ENCODE results near the gene VSIG10L. TPM values are rescaled to one million over a fixed set of nuclear protein-coding genes. Genes with fewer than 3 reads are reported as not detected.

VSIG10L gene
- total RNA-seq, 2 experiments from 2014 or later = 1.8 to 2.0 TPM

DNA sequence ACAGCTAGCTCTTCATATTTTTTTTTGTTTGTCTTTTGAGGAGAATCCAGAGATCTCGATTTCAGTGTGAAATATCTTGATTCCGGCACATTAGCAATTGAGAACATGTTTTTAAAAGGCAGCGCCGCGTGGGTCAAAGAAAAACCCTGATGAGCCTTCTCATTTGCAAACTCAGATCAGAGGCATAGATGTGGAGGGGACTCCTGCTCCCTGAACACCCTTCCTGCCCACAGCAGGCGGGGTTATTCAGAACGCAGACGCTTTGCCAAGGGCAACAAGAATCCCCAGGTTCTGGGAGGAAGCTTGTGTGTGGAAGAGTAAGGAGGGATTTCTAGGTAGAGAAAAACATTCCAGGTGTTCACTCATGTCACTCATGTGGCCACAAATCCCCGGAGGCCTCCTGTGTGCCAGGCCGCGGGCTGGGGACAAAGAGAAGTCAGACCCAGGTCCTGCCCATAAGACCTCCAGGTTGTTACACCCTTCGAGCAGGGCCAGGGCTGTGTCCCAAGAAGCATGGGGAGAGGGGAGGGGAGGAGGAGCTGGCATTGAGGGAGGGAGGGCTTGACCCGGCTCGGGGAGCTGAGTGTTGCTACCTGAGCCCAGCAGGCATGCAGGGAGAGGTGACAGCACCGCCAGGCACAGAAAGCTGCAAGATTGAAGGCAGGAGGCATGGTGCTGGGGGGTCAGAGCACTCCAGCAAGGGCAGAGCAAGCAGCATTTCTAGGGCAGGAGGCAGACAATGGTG lies 46.4 kb downstream of the VSIG10L start:
- H3K9me3 Mint-ChIP-seq (ENCODE audit: insufficient read depth) = no peaks in the 10 kb centered on the region
- no peak overlapping the region for H3K4me3 Mint-ChIP-seq
- no peak for ATAC-seq
- H3K4me1 Mint-ChIP-seq (ENCODE audit: low read depth) = no peaks in the 10 kb centered on the region
- H3K36me3 Mint-ChIP-seq (ENCODE audit: low read depth) = no peaks in the 10 kb centered on the region
- ChIA-PET CTCF (no interaction called here), POLR2A (no interaction called here)
- no peak for DNase-seq
- no peak overlapping the region for H3K27ac Mint-ChIP-seq
- no peaks in the 10 kb centered on the region for H3K27me3 Mint-ChIP-seq (ENCODE audit: low read depth)

DNA sequence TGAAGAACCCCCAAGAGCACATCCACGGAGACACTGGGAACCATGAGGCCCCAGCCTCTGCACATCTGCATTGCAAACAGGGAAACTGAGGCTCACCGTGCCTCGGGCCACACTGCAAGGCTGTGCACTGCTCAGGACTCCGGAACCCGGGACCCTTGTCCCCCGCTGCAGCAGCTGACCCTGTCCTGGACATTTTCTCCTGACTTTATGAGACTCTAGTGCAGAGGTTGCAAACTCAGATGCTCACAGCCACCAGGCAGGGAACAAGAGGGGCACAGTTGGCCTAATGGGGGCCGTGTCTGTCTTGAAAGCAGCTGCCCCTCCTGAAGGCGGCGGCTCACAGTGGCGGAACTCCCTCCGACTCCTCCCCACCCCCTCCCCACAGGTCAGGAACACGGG lies 47.0 kb downstream of the VSIG10L start:
- ATAC-seq (no peak), DNase-seq (no peak)
- CTCF ChIA-PET = no interaction called here
- H3K4me3 Mint-ChIP-seq = no peak overlapping the region
- H3K4me1 Mint-ChIP-seq (ENCODE audit: low read depth) = no peaks in the 10 kb centered on the region
- no peaks in the 10 kb centered on the region for H3K27me3 Mint-ChIP-seq (ENCODE audit: low read depth)
- POLR2A ChIA-PET = no interaction called here
- H3K36me3 Mint-ChIP-seq (ENCODE audit: low read depth) = no peaks in the 10 kb centered on the region
- H3K27ac Mint-ChIP-seq = no peak overlapping the region
- no peaks in the 10 kb centered on the region for H3K9me3 Mint-ChIP-seq (ENCODE audit: insufficient read depth)

DNA sequence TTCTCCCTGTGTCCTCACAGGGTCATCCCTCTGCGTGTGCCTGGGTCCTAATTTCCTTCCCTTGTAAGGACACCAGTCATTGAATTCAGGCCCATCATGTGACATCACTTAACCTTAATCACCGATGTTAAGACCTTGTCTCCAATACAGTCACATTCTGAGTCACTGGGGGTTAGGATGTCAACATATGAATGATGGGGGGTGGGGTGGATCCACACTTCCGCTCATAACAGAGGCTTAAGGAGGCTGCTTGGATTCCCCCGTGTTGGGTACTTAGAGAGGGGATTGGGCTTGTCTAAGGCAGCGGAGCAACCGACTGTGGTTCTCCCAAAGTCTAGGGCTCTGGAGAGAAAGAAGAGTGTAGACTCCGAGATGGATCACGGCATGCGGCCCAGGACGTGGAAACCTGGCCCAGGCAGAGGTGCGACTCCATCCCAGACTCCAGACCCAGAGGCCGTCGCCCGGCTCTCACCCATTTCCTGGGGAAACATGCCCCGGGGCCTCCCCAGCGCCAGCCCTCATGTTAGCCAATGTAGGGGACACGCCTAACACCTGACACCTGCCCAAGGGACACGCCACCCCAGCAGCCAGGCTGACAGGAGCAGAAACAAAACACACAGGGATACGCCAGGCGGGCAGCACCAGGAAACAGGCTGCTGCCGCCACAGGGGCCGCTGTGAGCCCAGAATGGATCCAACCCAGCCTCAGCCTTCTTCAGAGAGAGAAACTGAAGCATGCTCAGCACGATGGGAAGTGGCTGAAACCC lies 47.5 kb downstream of the VSIG10L start:
- H3K4me3 Mint-ChIP-seq = no peak overlapping the region
- no peaks in the 10 kb centered on the region for H3K9me3 Mint-ChIP-seq (ENCODE audit: insufficient read depth)
- H3K27ac Mint-ChIP-seq = no peak overlapping the region
- POLR2A ChIA-PET = no interaction called here
- no peaks in the 10 kb centered on the region for H3K36me3 Mint-ChIP-seq (ENCODE audit: low read depth)
- CTCF ChIA-PET = no interaction called here
- DNase-seq (no peak), ATAC-seq (no peak)
- H3K27me3 Mint-ChIP-seq (ENCODE audit: low read depth) = no peaks in the 10 kb centered on the region
- no peaks in the 10 kb centered on the region for H3K4me1 Mint-ChIP-seq (ENCODE audit: low read depth)

DNA sequence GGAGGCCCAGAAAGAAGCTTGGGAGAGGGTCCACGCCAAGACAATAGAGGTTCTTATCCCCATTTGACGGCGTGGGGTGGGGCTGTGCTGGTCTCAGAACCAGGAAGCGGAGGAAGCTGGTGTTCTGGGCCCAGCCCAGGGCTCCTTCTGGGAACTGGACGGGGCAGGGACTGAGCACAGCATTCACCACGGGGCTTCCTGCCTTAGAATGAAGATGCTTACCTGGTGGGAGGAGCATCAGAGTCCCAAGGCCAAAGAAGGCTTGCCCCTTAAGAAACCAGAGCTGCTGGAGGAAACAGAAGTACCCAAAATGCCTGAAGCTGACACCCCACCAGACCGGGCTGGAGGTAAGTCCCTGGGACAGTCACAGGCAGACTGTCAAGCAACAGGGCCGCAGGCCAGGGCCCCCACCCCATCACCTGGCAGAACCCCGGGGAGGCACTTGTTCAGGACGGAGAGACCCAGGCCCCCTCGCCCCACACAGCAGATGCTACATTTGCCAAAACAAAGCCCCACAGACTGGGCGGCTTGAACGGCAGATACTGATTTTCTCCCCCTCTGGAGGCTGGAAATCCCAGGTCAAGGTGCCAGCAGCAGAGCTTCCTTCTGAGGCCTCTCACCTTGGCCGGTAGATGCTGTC lies 48.2 kb downstream of the VSIG10L start:
- Mint-ChIP-seq H3K36me3 (ENCODE audit: low read depth) (no peaks in the 10 kb centered on the region), H3K4me1 (ENCODE audit: low read depth) (no peaks in the 10 kb centered on the region), H3K27me3 (ENCODE audit: low read depth) (no peaks in the 10 kb centered on the region), H3K27ac (no peak overlapping the region), H3K4me3 (no peak overlapping the region), H3K9me3 (ENCODE audit: insufficient read depth) (no peaks in the 10 kb centered on the region)
- POLR2A ChIA-PET = no interaction called here
- ATAC-seq (no peak), DNase-seq (no peak)
- CTCF ChIA-PET = no interaction called here

DNA sequence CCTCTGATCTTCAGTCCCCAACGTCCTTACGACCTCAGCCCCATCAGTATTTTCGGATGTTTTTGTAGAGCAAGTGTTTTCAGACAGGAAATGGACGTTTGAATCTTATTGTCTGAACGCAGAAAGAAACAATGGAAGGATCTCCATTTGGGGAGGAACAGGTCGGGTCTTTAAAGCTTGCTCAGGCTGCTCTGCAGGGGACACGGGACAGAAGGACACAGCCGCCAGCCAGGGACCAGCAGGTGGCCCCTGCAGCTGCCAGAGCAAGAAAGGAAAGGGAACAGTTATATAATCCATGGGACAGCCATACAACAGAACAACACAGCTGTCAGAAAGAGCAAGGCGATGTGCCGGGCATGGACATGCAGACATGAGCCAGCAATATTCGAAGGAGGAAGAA lies 49.0 kb downstream of the VSIG10L start:
- POLR2A ChIA-PET = no interaction called here
- ATAC-seq = no peak
- no peaks in the 10 kb centered on the region for H3K36me3 Mint-ChIP-seq (ENCODE audit: low read depth)

DNA sequence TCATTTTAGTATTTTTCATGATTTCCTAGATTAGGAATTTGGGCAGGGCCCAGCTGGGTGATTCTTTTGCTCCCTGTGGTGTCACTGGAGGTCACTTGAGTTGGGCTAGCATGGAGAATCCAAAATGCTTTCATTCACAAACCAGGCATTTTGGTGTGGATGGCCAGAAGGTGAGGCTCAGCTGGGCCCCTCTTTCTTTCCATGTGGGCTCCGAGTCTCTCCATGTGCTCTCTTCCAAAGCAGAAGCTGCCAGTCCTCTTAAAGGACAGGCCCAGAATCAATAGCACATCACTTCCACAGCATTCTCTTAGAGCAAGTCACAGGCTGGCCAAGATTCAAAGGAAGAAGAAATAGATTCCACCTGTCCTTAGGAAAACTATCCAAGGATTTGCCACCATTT lies 52.3 kb downstream of the VSIG10L start:
- Mint-ChIP-seq H3K36me3 (ENCODE audit: low read depth) (no peaks in the 10 kb centered on the region), H3K27me3 (ENCODE audit: low read depth) (peaks cover 6% of the 10 kb centered on the region), H3K27ac (no peak overlapping the region), H3K9me3 (ENCODE audit: insufficient read depth) (no peaks in the 10 kb centered on the region), H3K4me3 (no peak overlapping the region), H3K4me1 (ENCODE audit: low read depth) (no peaks in the 10 kb centered on the region)
- POLR2A ChIA-PET = no interaction called here
- no peak for DNase-seq
- ATAC-seq = no peak
- CTCF ChIA-PET = no interaction called here

More for the DNA sequence above, 49.0 kb downstream of the VSIG10L start:
- no peak overlapping the region for H3K4me3 Mint-ChIP-seq
- no peaks in the 10 kb centered on the region for H3K4me1 Mint-ChIP-seq (ENCODE audit: low read depth)
- DNase-seq = no peak
- H3K9me3 Mint-ChIP-seq (ENCODE audit: insufficient read depth) = no peaks in the 10 kb centered on the region
- CTCF ChIA-PET = no interaction called here
- no peaks in the 10 kb centered on the region for H3K27me3 Mint-ChIP-seq (ENCODE audit: low read depth)
- no peak overlapping the region for H3K27ac Mint-ChIP-seq

DNA sequence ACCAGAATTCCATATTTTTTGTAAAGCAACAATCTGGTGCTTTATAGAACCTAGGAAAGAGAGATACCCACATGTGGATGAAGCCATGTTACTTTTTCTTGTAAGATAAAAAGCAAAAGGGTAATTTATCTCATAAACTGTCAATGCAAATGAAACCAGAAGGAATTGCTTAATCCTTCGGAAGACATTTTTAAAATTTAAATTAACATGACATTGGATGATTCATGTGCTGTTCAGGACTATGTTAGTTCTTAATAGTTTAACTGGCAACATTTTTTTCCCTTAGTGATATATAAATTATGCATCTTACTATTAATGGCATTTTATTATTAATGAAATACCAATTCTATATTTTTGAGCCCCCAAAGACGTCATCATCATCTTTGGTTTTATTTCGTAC lies 56.3 kb downstream of the VSIG10L start:
- Mint-ChIP-seq H3K27ac (no peak overlapping the region), H3K36me3 (ENCODE audit: low read depth) (no peaks in the 10 kb centered on the region), H3K9me3 (ENCODE audit: insufficient read depth) (no peaks in the 10 kb centered on the region), H3K4me1 (ENCODE audit: low read depth) (no peaks in the 10 kb centered on the region), H3K27me3 (ENCODE audit: low read depth) (peaks cover 16% of the 10 kb centered on the region), H3K4me3 (no peak overlapping the region)
- ChIA-PET CTCF (no interaction called here), POLR2A (no interaction called here)
- no peak for ATAC-seq
- no peak for DNase-seq

DNA sequence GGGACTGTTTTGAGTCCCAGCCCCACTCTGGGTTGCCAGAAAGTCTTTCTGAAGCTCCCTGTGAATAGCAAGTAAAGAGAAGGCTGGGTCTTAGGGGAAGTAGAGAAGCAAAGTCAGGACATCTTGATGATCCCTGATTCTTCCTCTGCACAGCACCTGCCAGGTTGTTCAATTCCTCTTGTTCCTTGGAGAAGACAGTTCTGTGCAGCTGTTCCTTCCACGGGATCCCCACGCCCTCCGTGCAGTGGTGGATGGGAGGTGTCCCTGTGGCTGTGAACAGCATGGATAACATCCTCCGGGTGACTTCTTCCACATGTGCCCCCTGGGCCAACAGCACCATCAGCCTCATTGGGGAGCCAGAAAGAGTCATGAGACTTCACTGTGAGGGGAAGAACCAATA lies 59.6 kb downstream of the VSIG10L start:
- ChIA-PET POLR2A (no interaction called here), CTCF (interaction anchor here (0.8 kb wide), 1 partner anchor 83 kb away, joined by 3 read pairs; no protein-coding TSS in a partner anchor)

More for the DNA sequence above, 59.6 kb downstream of the VSIG10L start:
- Mint-ChIP-seq H3K36me3 (ENCODE audit: low read depth) (no peaks in the 10 kb centered on the region), H3K27me3 (ENCODE audit: low read depth) (peaks cover 24% of the 10 kb centered on the region), H3K9me3 (ENCODE audit: insufficient read depth) (no peaks in the 10 kb centered on the region), H3K4me3 (no peak overlapping the region), H3K4me1 (ENCODE audit: low read depth) (no peaks in the 10 kb centered on the region), H3K27ac (no peak overlapping the region)
- DNase-seq (no peak), ATAC-seq (no peak)

Other genes starting within 250 kb of the VSIG10L start
- 1 to 10 TPM; 8.7 to 10.0 TPM for gene CTU1, start 233.7 kb downstream of the VSIG10L start, total RNA-seq
- under 1 TPM; 0.58 to 0.60 TPM for gene SIGLEC9, start 217.2 kb downstream of the VSIG10L start, total RNA-seq
- gene SIGLEC7, start 199.8 kb downstream of the VSIG10L start, total RNA-seq = not detected
- gene CD33, start 117.1 kb downstream of the VSIG10L start, total RNA-seq = 1 to 10 TPM; 2.3 to 4.0 TPM
- gene SIGLECL1, start 91.1 kb downstream of the VSIG10L start, total RNA-seq = not detected
- not detected for gene IGLON5, start 30.5 kb downstream of the VSIG10L start, total RNA-seq
- 100 to 1,000 TPM; 137 to 141 TPM for gene ETFB, start 24.2 kb upstream of the VSIG10L start, total RNA-seq
- 1 to 10 TPM; 8.5 to 10.0 TPM for gene CLDND2, start 26.9 kb upstream of the VSIG10L start, total RNA-seq
- gene NKG7, start 30.5 kb upstream of the VSIG10L start, total RNA-seq = 100 to 1,000 TPM; 401 to 410 TPM
- not detected for gene LIM2, start 45.8 kb upstream of the VSIG10L start, total RNA-seq
- not detected for gene C19orf84, start 48.5 kb upstream of the VSIG10L start, total RNA-seq
- under 1 TPM; 0.83 to 0.92 TPM for gene SIGLEC10, start 75.5 kb upstream of the VSIG10L start, total RNA-seq
- gene SIGLEC8, start 116.3 kb upstream of the VSIG10L start, total RNA-seq = not detected
- gene CEACAM18, start 136.4 kb upstream of the VSIG10L start, total RNA-seq = not detected
- under 1 TPM; 0.34 to 0.53 TPM for gene SIGLEC12, start 159.7 kb upstream of the VSIG10L start, total RNA-seq
- under 1 TPM in 1 of 2 experiments, not detected in 1; 0.29 TPM for gene SIGLEC6, start 189.5 kb upstream of the VSIG10L start, total RNA-seq
- 1 to 10 TPM; 8.4 to 9.7 TPM for gene ZNF175, start 229.1 kb upstream of the VSIG10L start, total RNA-seq

Measured in activated CD8-positive, alpha-beta T cell treated with anti-CD3 and anti-CD28 coated beads, Interleukin-2, amount 10 ng/mL, durations not matched to agents 7 days and 5 days (primary cell).